HFFc6 (cell line): Measurements from ENCODE around the gene LRIG1. TPM values are rescaled to one million over a fixed set of nuclear protein-coding genes. Genes with fewer than 3 reads are reported as not detected.

Experiments
- DNase-seq: peaks from one replicate; pipeline ENCODE4 v3.0.0-alpha.2; 2018
- H3K27ac Mint-ChIP-seq: 2 replicates; pipeline ENCODE4 v1.8.0; 2020; ENCODE audit warnings: mild to moderate bottlenecking, mixed read lengths
- H3K27me3 Mint-ChIP-seq: 2 replicates; pipeline ENCODE4 v1.8.0; 2021; ENCODE audit warnings: mild to moderate bottlenecking, moderate library complexity, mixed read lengths; ENCODE audit not compliant: insufficient read depth
- H3K36me3 Mint-ChIP-seq: 2 replicates; pipeline ENCODE4 v1.8.0; 2021; ENCODE audit warnings: low read depth, mixed read lengths
- H3K4me1 Mint-ChIP-seq: 2 replicates; pipeline ENCODE4 v1.8.0; 2020; ENCODE audit warnings: low read depth, mixed read lengths
- H3K4me3 Mint-ChIP-seq: 2 replicates; pipeline ENCODE4 v1.8.0; 2020; ENCODE audit warnings: mild to moderate bottlenecking, moderate library complexity, mixed read lengths
- H3K9me3 Mint-ChIP-seq: 2 replicates; pipeline ENCODE4 v1.8.0; 2020; ENCODE audit warnings: mild to moderate bottlenecking, mixed read lengths
- total RNA-seq, 6 experiments: library from RNA; stranded (reverse); fragmentation: NEBNext Ultra II Directional; extraction: Animal tissue kit (Norgen Biotek cat#: 25700); gene quantifications; 2 replicates in 1 of 6; 3 replicates in 5 of 6; pipeline ENCODE4 v1.2.3, GENCODE V29; 2021
- TF ChIP-seq, protein P1 (sequence below): fragments of 200-600 bp; sonication (generic); IDR thresholded peaks from 2 replicates; pipeline ENCODE4 v1.5.0; 2021; ENCODE audit warnings: antibody characterized with exemption, mild to moderate bottlenecking

Gene LRIG1
- total RNA-seq, 6 experiments from 2014 or later = 1.7 to 2.7 (median 2.2) TPM

- peaks cover 37% of the 10 kb centered on the region for H3K36me3 Mint-ChIP-seq
- H3K27me3 Mint-ChIP-seq = peaks cover 3% of the 10 kb centered on the region
- TF ChIP-seq, protein P1, sequence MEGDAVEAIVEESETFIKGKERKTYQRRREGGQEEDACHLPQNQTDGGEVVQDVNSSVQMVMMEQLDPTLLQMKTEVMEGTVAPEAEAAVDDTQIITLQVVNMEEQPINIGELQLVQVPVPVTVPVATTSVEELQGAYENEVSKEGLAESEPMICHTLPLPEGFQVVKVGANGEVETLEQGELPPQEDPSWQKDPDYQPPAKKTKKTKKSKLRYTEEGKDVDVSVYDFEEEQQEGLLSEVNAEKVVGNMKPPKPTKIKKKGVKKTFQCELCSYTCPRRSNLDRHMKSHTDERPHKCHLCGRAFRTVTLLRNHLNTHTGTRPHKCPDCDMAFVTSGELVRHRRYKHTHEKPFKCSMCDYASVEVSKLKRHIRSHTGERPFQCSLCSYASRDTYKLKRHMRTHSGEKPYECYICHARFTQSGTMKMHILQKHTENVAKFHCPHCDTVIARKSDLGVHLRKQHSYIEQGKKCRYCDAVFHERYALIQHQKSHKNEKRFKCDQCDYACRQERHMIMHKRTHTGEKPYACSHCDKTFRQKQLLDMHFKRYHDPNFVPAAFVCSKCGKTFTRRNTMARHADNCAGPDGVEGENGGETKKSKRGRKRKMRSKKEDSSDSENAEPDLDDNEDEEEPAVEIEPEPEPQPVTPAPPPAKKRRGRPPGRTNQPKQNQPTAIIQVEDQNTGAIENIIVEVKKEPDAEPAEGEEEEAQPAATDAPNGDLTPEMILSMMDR = no peak
- no peak overlapping the region for H3K27ac Mint-ChIP-seq
- no peaks in the 10 kb centered on the region; the same call in 1 of the 2 replicates for H3K9me3 Mint-ChIP-seq
- DNase-seq = no peak
- no peaks in the 10 kb centered on the region for H3K4me1 Mint-ChIP-seq
- no peak overlapping the region for H3K4me3 Mint-ChIP-seq
Measured at GRCh38 chr3:66386925-66387650, 113.7 kb downstream of the LRIG1 start.

- Mint-ChIP-seq H3K27ac (no peak overlapping the region), H3K36me3 (peaks cover 38% of the 10 kb centered on the region), H3K4me1 (no peaks in the 10 kb centered on the region), H3K27me3 (peaks cover 3% of the 10 kb centered on the region), H3K4me3 (no peak overlapping the region), H3K9me3 (no peaks in the 10 kb centered on the region; the same call in 1 of the 2 replicates)
- TF ChIP-seq, protein P1 = no peak
- no peak for DNase-seq
Measured at GRCh38 chr3:66386011-66386924, 114.6 kb downstream of the LRIG1 start.

GRCh38 chr3:66385066-66385465, 115.8 kb downstream of the LRIG1 start:
- Mint-ChIP-seq H3K36me3 (peaks cover 41% of the 10 kb centered on the region), H3K9me3 (no peaks in the 10 kb centered on the region; the same call in 1 of the 2 replicates), H3K27me3 (peaks cover 3% of the 10 kb centered on the region), H3K4me3 (no peak overlapping the region), H3K27ac (no peak overlapping the region), H3K4me1 (no peaks in the 10 kb centered on the region)
- DNase-seq = no peak
- TF ChIP-seq, protein P1 = no peak

GRCh38 chr3:66383998-66384745, 116.7 kb downstream of the LRIG1 start:
- H3K4me3 Mint-ChIP-seq = no peak overlapping the region
- H3K27me3 Mint-ChIP-seq = peaks cover 3% of the 10 kb centered on the region
- TF ChIP-seq, protein P1 = no peak
- DNase-seq = no peak
- H3K27ac Mint-ChIP-seq = no peak overlapping the region
- H3K4me1 Mint-ChIP-seq = no peaks in the 10 kb centered on the region
- H3K36me3 Mint-ChIP-seq = peaks cover 44% of the 10 kb centered on the region
- no peaks in the 10 kb centered on the region; the same call in 1 of the 2 replicates for H3K9me3 Mint-ChIP-seq

GRCh38 chr3:66383023-66383422, 117.8 kb downstream of the LRIG1 start:
- TF ChIP-seq, protein P1 = no peak
- Mint-ChIP-seq H3K4me1 (no peaks in the 10 kb centered on the region), H3K27ac (no peak overlapping the region), H3K4me3 (no peak overlapping the region), H3K27me3 (peaks cover 3% of the 10 kb centered on the region), H3K9me3 (no peaks in the 10 kb centered on the region; the same call in 1 of the 2 replicates), H3K36me3 (peaks cover 50% of the 10 kb centered on the region)
- DNase-seq = no peak
